Measurements from ENCODE around the gene SAFB2.

GRCh38 chr19:5651361-5651760 is 28.8 kb upstream of the SAFB2 start:
- no peak for TF ChIP-seq CTCF (IDR thresholded peaks at IDR 0.05)
- TF ChIP-seq EZH2phosphoT487 (IDR thresholded peaks at IDR 0.05) = no peak
- TF ChIP-seq EZH2 (IDR thresholded peaks at IDR 0.05) = no peak
